Measurements from ENCODE around the gene PDZD7.

The PDZD7 gene

DNA sequence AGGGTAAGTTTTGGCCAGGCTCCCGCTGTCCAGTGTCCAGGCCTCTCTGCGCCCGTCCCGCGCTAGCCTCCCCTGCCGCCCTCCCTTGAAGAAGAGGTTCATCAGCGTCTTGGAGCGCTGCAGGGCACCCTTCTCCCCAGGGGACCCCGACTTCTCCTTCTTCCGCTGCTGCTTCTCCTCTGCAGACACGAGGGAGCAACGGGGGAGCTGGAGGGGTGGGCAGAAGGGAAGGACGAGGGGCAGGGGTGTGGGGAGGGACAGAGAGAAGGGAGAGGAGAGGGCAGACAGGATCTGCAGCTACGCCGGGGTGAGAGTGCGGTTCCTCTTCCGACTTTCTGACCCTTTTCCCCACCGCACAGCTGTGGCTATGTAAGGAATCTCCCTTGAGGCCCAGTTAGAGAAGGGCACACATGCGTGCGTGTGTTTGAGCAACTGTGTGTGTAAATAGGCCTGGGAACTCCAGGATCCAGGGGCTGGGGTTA lies 12.8 kb downstream of the PDZD7 start:
- Histone ChIP-seq H4K20me1 (ENCODE audit: insufficient read depth, low read length) (no peaks in the 10 kb centered on the region), H3K9me3 (replicated peaks; ENCODE audit: insufficient read depth, low read length) (no peaks in the 10 kb centered on the region), H3K9me2 (replicated peaks; ENCODE audit: insufficient read depth, low read length) (no peaks in the 10 kb centered on the region), H3K36me3 (replicated peaks; ENCODE audit: insufficient read depth, low read length) (no peaks in the 10 kb centered on the region), H3K4me2 (ENCODE audit: low read depth, low read length) (no peak overlapping the region), H3K27ac (ENCODE audit: low read length) (no peak overlapping the region), H3K27me3 (replicated peaks; ENCODE audit: insufficient read depth, low read length) (peaks cover 42% of the 10 kb centered on the region), H3K4me3 (ENCODE audit: low read length) (no peak overlapping the region), H3F3A (ENCODE audit: insufficient read depth, low read length) (no peaks in the 10 kb centered on the region), H3K9ac (ENCODE audit: low read length) (no peak overlapping the region), H3K4me1 (ENCODE audit: low read length) (peaks cover 6% of the 10 kb centered on the region; the same call in 1 of the 2 replicates), H3K79me2 (ENCODE audit: low read length) (no peaks in the 10 kb centered on the region), H2AFZ (ENCODE audit: low read length) (no peak overlapping the region)
- TF ChIP-seq, protein P1, sequence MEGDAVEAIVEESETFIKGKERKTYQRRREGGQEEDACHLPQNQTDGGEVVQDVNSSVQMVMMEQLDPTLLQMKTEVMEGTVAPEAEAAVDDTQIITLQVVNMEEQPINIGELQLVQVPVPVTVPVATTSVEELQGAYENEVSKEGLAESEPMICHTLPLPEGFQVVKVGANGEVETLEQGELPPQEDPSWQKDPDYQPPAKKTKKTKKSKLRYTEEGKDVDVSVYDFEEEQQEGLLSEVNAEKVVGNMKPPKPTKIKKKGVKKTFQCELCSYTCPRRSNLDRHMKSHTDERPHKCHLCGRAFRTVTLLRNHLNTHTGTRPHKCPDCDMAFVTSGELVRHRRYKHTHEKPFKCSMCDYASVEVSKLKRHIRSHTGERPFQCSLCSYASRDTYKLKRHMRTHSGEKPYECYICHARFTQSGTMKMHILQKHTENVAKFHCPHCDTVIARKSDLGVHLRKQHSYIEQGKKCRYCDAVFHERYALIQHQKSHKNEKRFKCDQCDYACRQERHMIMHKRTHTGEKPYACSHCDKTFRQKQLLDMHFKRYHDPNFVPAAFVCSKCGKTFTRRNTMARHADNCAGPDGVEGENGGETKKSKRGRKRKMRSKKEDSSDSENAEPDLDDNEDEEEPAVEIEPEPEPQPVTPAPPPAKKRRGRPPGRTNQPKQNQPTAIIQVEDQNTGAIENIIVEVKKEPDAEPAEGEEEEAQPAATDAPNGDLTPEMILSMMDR (IDR thresholded peaks at IDR 0.05; ENCODE audit: low read length) = no peak
- TF ChIP-seq EZH2phosphoT487 (IDR thresholded peaks at IDR 0.05; ENCODE audit: low read length) (no peak), EZH2 (optimal IDR thresholded peaks at IDR 0.05; ENCODE audit: low read depth, low read length) (no peak)
- no peak for DNase-seq

DNA sequence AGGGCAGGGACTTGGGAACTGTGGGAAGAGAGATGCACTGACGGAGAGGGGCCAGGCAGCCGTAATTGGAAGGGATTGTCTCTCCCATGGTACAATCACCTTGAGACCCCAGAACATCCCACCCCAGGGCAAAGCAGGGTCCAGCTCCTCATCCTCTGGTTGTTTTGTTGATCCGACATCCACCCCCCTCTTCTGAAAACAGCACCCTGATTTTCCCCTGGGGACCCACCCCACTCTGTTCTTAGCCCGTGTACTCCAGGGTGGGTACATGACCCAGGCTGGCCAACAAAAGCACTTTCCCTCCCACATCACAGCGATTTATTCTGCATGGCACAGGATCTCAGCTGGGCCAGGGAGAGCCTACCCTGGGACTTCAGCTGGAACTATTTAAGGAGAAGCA lies 14.1 kb downstream of the PDZD7 start:
- peaks cover 42% of the 10 kb centered on the region for H3K27me3 ChIP-seq (replicated peaks; ENCODE audit: insufficient read depth, low read length)
- H3K9ac ChIP-seq (ENCODE audit: low read length) = no peak overlapping the region
- no peaks in the 10 kb centered on the region for H4K20me1 ChIP-seq (ENCODE audit: insufficient read depth, low read length)
- no peak overlapping the region for H3K4me3 ChIP-seq (ENCODE audit: low read length)
- H3K9me3 ChIP-seq (replicated peaks; ENCODE audit: insufficient read depth, low read length) = no peaks in the 10 kb centered on the region
- H3F3A ChIP-seq (ENCODE audit: insufficient read depth, low read length) = no peaks in the 10 kb centered on the region
- no peaks in the 10 kb centered on the region for H3K79me2 ChIP-seq (ENCODE audit: low read length)
- no peaks in the 10 kb centered on the region for H3K36me3 ChIP-seq (replicated peaks; ENCODE audit: insufficient read depth, low read length)
- TF ChIP-seq EZH2 (optimal IDR thresholded peaks at IDR 0.05; ENCODE audit: low read depth, low read length) (no peak), EZH2phosphoT487 (IDR thresholded peaks at IDR 0.05; ENCODE audit: low read length) (no peak)
- TF ChIP-seq, protein P1 (IDR thresholded peaks at IDR 0.05; ENCODE audit: low read length) = no peak
- no peaks in the 10 kb centered on the region for H3K9me2 ChIP-seq (replicated peaks; ENCODE audit: insufficient read depth, low read length)
- peaks cover 9% of the 10 kb centered on the region; the same call in 1 of the 2 replicates for H3K4me1 ChIP-seq (ENCODE audit: low read length)
- H3K4me2 ChIP-seq (ENCODE audit: low read depth, low read length) = no peak overlapping the region
- no peak overlapping the region for H2AFZ ChIP-seq (ENCODE audit: low read length)
- no peak overlapping the region for H3K27ac ChIP-seq (ENCODE audit: low read length)
- DNase-seq = no peak

DNA sequence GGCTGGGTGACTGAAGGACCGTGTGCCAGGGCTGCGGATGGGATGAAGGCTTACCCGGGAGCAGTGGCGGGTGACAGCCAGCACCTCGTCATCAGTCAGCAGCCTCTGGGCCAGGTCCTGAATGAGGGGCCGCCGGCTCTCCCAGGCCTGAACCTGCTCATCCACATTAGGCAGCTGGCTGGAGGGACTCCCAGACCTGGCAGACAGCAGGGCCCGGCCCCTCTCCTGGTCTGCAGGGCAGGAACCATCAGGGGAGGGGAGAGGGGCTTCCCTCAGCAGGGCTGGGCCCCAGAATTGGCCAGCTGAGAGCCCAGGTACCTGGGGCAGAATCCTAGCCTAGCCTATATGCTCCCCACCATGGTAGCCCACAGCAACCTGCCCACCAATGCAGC lies 15.4 kb downstream of the PDZD7 start:
- peaks cover 40% of the 10 kb centered on the region for H3K27me3 ChIP-seq (replicated peaks; ENCODE audit: insufficient read depth, low read length)
- H3K4me3 ChIP-seq (ENCODE audit: low read length) = no peak overlapping the region
- no peak for DNase-seq
- TF ChIP-seq EZH2phosphoT487 (IDR thresholded peaks at IDR 0.05; ENCODE audit: low read length) (no peak), EZH2 (optimal IDR thresholded peaks at IDR 0.05; ENCODE audit: low read depth, low read length) (no peak)
- TF ChIP-seq, protein P1 (IDR thresholded peaks at IDR 0.05; ENCODE audit: low read length) = no peak
- H4K20me1 ChIP-seq (ENCODE audit: insufficient read depth, low read length) = no peaks in the 10 kb centered on the region
- H3K9me3 ChIP-seq (replicated peaks; ENCODE audit: insufficient read depth, low read length) = no peaks in the 10 kb centered on the region
- no peak overlapping the region for H3K27ac ChIP-seq (ENCODE audit: low read length)
- no peak overlapping the region for H3K9ac ChIP-seq (ENCODE audit: low read length)
- no peak overlapping the region for H3K4me2 ChIP-seq (ENCODE audit: low read depth, low read length)
- H2AFZ ChIP-seq (ENCODE audit: low read length) = no peak overlapping the region
- H3K9me2 ChIP-seq (replicated peaks; ENCODE audit: insufficient read depth, low read length) = no peaks in the 10 kb centered on the region
- H3K4me1 ChIP-seq (ENCODE audit: low read length) = peaks cover 9% of the 10 kb centered on the region; the same call in 1 of the 2 replicates
- no peaks in the 10 kb centered on the region for H3K79me2 ChIP-seq (ENCODE audit: low read length)
- no peaks in the 10 kb centered on the region for H3K36me3 ChIP-seq (replicated peaks; ENCODE audit: insufficient read depth, low read length)
- H3F3A ChIP-seq (ENCODE audit: insufficient read depth, low read length) = no peaks in the 10 kb centered on the region
